GM23248 (cell line): ENCODE results near the gene KCNMA1.

Source experiments
- EZH2 ChIP-seq: fragments of 200-600 bp; sonication (generic); IDR thresholded peaks from 2 replicates; pipeline ENCODE4 v1.6.1; 2018; ENCODE audit warnings: antibody characterized with exemption, mild to moderate bottlenecking; ENCODE audit not compliant: insufficient read depth, poor library complexity, severe bottlenecking
- EZH2phosphoT487 ChIP-seq: fragments of 200-600 bp; sonication (generic); IDR thresholded peaks from 2 replicates; pipeline ENCODE4 v1.6.1; 2018; ENCODE audit warnings: antibody characterized with exemption, moderate library complexity, mild to moderate bottlenecking, low read depth; ENCODE audit not compliant: insufficient read depth

GRCh38 chr10:77015360-77015759 lies 622.2 kb downstream of the KCNMA1 start:
- TF ChIP-seq EZH2phosphoT487 (no peak), EZH2 (no peak)
